Tibial nerve (tissue), 4 donors: ENCODE results near the gene BDH1.

Experiments used
- CTCF ChIP-seq, 5 experiments: fragments of 200-600 bp in 3 of 5; fragments of 450-650 bp in 2 of 5; sonication (generic) in 3 of 5; IDR thresholded peaks; one replicate each; pipeline ENCODE4 v1.5.1; 2016 to 2019; ENCODE audit warnings: antibody characterized with exemption in 5 of 5, mild to moderate bottlenecking in 3 of 5, moderate library complexity in 2 of 5
- EP300 ChIP-seq, 2 donors: sonication (generic); formaldehyde crosslinking; IDR thresholded peaks; one replicate each; pipeline ENCODE4 v1.6.1; 2017; ENCODE audit warnings: antibody characterized with exemption in 2 of 2, mild to moderate bottlenecking in 1 of 2
- POLR2A ChIP-seq, 2 donors: fragments of 450-650 bp; IDR thresholded peaks; one replicate each; pipeline ENCODE4 v1.6.1; 2017; ENCODE audit warnings: antibody characterized with exemption in 2 of 2, mild to moderate bottlenecking in 2 of 2, moderate library complexity in 2 of 2

- TF ChIP-seq EP300 (IDR thresholded peaks at IDR 0.05) (no peak), POLR2A (IDR thresholded peaks at IDR 0.05) (no peak), CTCF (IDR thresholded peaks at IDR 0.05) (no peak)
These were observed 70.6 kb downstream of the BDH1 start for GRCh38 chr3:197485143-197485542.
